Lung (tissue), 12 donors: Measurements from ENCODE around the gene TFDP2. TPM values are rescaled to one million over a fixed set of nuclear protein-coding genes. Genes with fewer than 3 reads are reported as not detected.
"Not testable (repeated sequence)": the region's sequence is repeated elsewhere in the genome, so short reads cannot be mapped to it uniquely, and the experiment has no call there.

Experiments
- ATAC-seq: fragments of 200-7000 bp; cut with Tn5 transposase; one replicate; pipeline ENCODE4 v1.9.1; 2020; ENCODE audit warnings: moderate number of reproducible peaks; ENCODE audit not compliant: insufficient read depth, low FRiP score
- DNase-seq, 3 donors: peaks; one replicate each; pipeline ENCODE4 v3.0.0-alpha.2; 2013 to 2017
- H3K27ac ChIP-seq, 2 donors: one replicate each; pipeline ENCODE4 v1.5.1; 2013; ENCODE audit warnings: mild to moderate bottlenecking in 2 of 2, moderate library complexity in 2 of 2, control low read depth in 1 of 2, inconsistent platforms in 1 of 2, low read depth in 1 of 2, low read length in 1 of 2
- H3K27me3 ChIP-seq, 3 donors: one replicate each; pipeline ENCODE4 v1.5.1; 2013; ENCODE audit warnings: low read length in 2 of 3; ENCODE audit not compliant: control insufficient read depth in 3 of 3, insufficient read depth in 3 of 3
- H3K36me3 ChIP-seq, 4 donors: one replicate each; pipeline ENCODE4 v1.5.1; 2013; ENCODE audit warnings: low read length in 4 of 4, mild to moderate bottlenecking in 1 of 4, moderate library complexity in 1 of 4; ENCODE audit not compliant: control insufficient read depth in 4 of 4, insufficient read depth in 4 of 4
- H3K4me1 ChIP-seq, 5 donors: one replicate each; pipeline ENCODE4 v1.5.1; 2013; ENCODE audit warnings: low read length in 5 of 5, mild to moderate bottlenecking in 2 of 5, moderate library complexity in 1 of 5; ENCODE audit not compliant: control insufficient read depth in 5 of 5, insufficient read depth in 5 of 5
- H3K4me3 ChIP-seq: one replicate; pipeline ENCODE4 v1.5.1; 2013; ENCODE audit warnings: mild to moderate bottlenecking, control low read depth, moderate library complexity
- H3K9ac ChIP-seq, 2 donors: one replicate each; pipeline ENCODE4 v1.5.1; 2013; ENCODE audit warnings: low read length in 2 of 2, control low read depth in 1 of 2; ENCODE audit not compliant: insufficient read depth in 1 of 2
- H3K9me3 ChIP-seq, 4 donors: one replicate each; pipeline ENCODE4 v1.5.1; 2013; ENCODE audit warnings: low read length in 3 of 4, mild to moderate bottlenecking in 1 of 4, moderate library complexity in 1 of 4; ENCODE audit not compliant: control insufficient read depth in 4 of 4, insufficient read depth in 3 of 4
- CTCF ChIP-seq: IDR thresholded peaks from 2 replicates; pipeline ENCODE4 v1.5.1; 2012; ENCODE audit warnings: mild to moderate bottlenecking; ENCODE audit errors: control extremely low read depth, extremely low read depth
- WGBS, 2 donors: extraction: QIAGEN DNeasy Blood & Tissue Kit; methylation state at CpG; one replicate each; pipeline ENCODE4 v1.1.7; 2013; 5-methylcytosine and 5-hydroxymethylcytosine counted together
- polyA plus RNA-seq, 2 donors: library from polyadenylated mRNA; stranded (reverse); fragments of 200-250 nt; gene quantifications; one replicate each; pipeline ENCODE4 v1.2.1, GENCODE V29; 2013
- total RNA-seq, 2 donors: library from RNA; depleted of rRNA in 1 of 2; stranded (reverse); fragments of >200 nt in 1 of 2; gene quantifications; one replicate each; pipeline ENCODE4 v1.2.1, GENCODE V29; 2014 to 2021
- donor health status: control.
- donor health status: control.
- donor health status: Bipolar disorder and iron deficiency.
- donor health status: healthy.
- donor health status: DM: yes; HTN: yes; CAD: no.

TFDP2 gene
- total and polyA plus RNA-seq, 4 donors: 8.4 to 94.0 (median 17.0) TPM

GRCh38 chr3:141913150-141913811 is 236.1 kb downstream of the TFDP2 start:
- no peak overlapping the region for H3K27ac ChIP-seq
- no peaks in the 10 kb centered on the region for H3K9me3 ChIP-seq
- H3K4me3 ChIP-seq: no peak overlapping the region
- DNase-seq (peak; percentile 27 to 58 (median 53)), ATAC-seq (peak; percentile 60)
- peak; percentile 65 for TF ChIP-seq CTCF
- H3K36me3 ChIP-seq: peaks cover 6 to 28% (median 13%) of the 10 kb centered on the region in 4 donors
- H3K4me1 ChIP-seq: no peaks in the 10 kb centered on the region
- H3K9ac ChIP-seq: no peak overlapping the region
- WGBS, 2 donors: 29 to 43% methylated on average over 1 of the region's 1 CpG
- no peaks in the 10 kb centered on the region for H3K27me3 ChIP-seq

- not testable (repeated sequence) for ATAC-seq, H3K27me3 ChIP-seq, H3K9me3 ChIP-seq, H3K4me3 ChIP-seq, H3K9ac ChIP-seq, H3K27ac ChIP-seq, DNase-seq, H3K4me1 ChIP-seq
- peaks cover 9 to 33% (median 18%) of the 10 kb centered on the region in 4 donors for H3K36me3 ChIP-seq
- 98 to 99% methylated on average over 4 of the region's 4 CpGs for WGBS, 2 donors
These were observed 239.4 kb downstream of the TFDP2 start for GRCh38 chr3:141909986-141910385.

DNA sequence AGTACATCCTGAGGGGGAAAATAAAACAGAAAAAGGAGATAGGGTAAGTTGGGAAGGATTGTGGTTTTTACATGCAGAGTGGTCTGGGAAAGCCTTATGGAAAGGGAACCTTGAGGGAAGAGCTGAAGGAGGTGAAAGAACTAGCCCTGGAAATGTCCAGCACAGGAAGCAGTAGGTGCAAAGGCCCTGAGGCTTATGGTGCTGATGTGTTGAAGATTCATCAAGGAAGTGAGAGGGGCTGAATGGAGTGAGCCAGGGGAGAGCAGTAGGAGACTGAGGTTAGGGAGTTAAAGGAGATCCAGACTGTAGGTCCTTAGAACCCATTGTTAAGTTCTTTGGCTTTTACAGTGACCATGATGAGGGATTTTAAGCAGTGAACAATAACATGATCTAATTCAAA is 239.9 kb downstream of the TFDP2 start:
- Histone ChIP-seq H3K4me3 (no peak overlapping the region), H3K9me3 (no peaks in the 10 kb centered on the region), H3K27me3 (no peaks in the 10 kb centered on the region), H3K9ac (no peak overlapping the region), H3K4me1 (no peaks in the 10 kb centered on the region), H3K36me3 (peaks cover 9 to 33% (median 18%) of the 10 kb centered on the region in 4 donors), H3K27ac (no peak overlapping the region)
- ATAC-seq: no peak
- no peak for TF ChIP-seq CTCF
- DNase-seq: no peak

DNA sequence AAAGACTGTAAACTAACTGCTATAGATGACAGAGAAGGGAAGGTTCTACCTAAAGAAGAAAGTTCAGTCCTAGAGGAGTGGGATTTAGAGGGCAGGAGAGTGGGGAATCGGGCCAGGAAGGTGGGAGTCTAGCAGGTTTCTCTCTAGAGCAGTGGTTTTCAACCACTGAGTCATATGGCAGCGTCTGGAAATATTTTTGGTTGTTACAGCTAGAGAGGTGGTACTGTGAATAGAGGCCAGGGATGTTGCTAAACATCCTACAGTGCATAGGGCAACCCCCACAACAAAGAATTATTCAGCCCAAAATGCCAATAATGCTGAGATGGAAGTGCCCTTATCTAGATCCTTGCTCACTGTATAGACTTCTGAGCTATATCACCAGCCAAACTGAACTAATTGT is 244.2 kb downstream of the TFDP2 start:
- H3K27ac ChIP-seq: no peak overlapping the region
- ATAC-seq (no peak), DNase-seq (no peak)
- H3K27me3 ChIP-seq: no peaks in the 10 kb centered on the region
- H3K36me3 ChIP-seq: peaks cover 9 to 25% (median 14%) of the 10 kb centered on the region in 4 donors
- no peak overlapping the region for H3K4me3 ChIP-seq
- no peak overlapping the region for H3K9ac ChIP-seq
- peaks cover 0 to under 1% (median 0%) of the 10 kb centered on the region in 4 donors for H3K9me3 ChIP-seq
- WGBS, 2 donors: 89 to 91% methylated on average over 2 of the region's 2 CpGs
- TF ChIP-seq CTCF: no peak
- H3K4me1 ChIP-seq: peaks cover 0 to 3% (median 0%) of the 10 kb centered on the region in 5 donors
